SK-N-SH treated with all-trans-retinoic acid at 6 μM for 48 hours (cell line): ENCODE measurements around the gene GUCA2A.

Source experiments
- ARNTL ChIP-seq: fragments of 450-650 bp; formaldehyde crosslinking; IDR thresholded peaks from 2 replicates; pipeline ENCODE4 v1.5.0; 2020; ENCODE audit warnings: low read depth, mild to moderate bottlenecking, moderate library complexity, borderline replicate concordance
- CSDC2 ChIP-seq: fragments of 250-450 bp; sonication (Bioruptor Pico); IDR thresholded peaks from 2 replicates; pipeline ENCODE4 v1.5.0; 2020; ENCODE audit warnings: mild to moderate bottlenecking, moderate library complexity
- ISL1 ChIP-seq: fragments of 250-450 bp; sonication (Bioruptor Pico); IDR thresholded peaks from 2 replicates; pipeline ENCODE4 v2.1.2; 2022; ENCODE audit warnings: mild to moderate bottlenecking, moderate library complexity
- SNAI2 ChIP-seq: fragments of 250-450 bp; sonication (Bioruptor Pico); IDR thresholded peaks from 2 replicates; pipeline ENCODE4 v1.5.0; 2020; ENCODE audit warnings: mild to moderate bottlenecking, moderate library complexity
- ZFP30 ChIP-seq: fragments of 450-650 bp; formaldehyde crosslinking; IDR thresholded peaks from 2 replicates; pipeline ENCODE4 v1.5.0; 2022; ENCODE audit warnings: mild to moderate bottlenecking, moderate library complexity
- TF ChIP-seq, protein P1 (sequence below): fragments of 250-450 bp; sonication (Bioruptor Pico); IDR thresholded peaks from 2 replicates; pipeline ENCODE4 v1.8.0; 2020; ENCODE audit warnings: mild to moderate bottlenecking, moderate library complexity, borderline replicate concordance
- TF ChIP-seq, protein P2 (sequence below): fragments of 250-450 bp; sonication (Bioruptor Pico); IDR thresholded peaks from 2 replicates; pipeline ENCODE4 v1.5.1; 2020; ENCODE audit warnings: low read depth, mild to moderate bottlenecking, moderate library complexity

DNA sequence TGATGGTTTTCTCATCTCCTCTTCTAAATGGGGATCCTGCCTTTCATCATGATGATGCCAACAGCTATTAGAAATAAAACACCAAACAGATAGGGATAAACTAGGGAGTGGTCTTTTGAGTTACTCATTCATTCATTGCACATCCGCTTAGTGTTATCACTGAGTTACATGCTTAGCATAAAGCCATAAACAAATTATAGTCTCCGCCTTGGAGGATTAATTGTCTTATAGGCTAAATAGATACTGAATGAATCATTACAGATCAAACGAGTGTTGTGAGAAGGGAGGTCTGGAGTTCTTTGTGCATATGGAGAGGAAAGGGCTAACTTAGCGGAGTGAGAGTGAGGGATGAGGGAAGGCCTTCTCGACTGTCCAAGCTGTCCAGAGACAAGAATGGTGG is 31.2 kb downstream of the GUCA2A start:
- TF ChIP-seq ARNTL (no peak), CSDC2 (CRISPR knock-in tag) (no peak), ZFP30 (CRISPR knock-in tag) (no peak), SNAI2 (CRISPR knock-in tag) (no peak), ISL1 (CRISPR knock-in tag) (no peak)
- TF ChIP-seq, protein P1, sequence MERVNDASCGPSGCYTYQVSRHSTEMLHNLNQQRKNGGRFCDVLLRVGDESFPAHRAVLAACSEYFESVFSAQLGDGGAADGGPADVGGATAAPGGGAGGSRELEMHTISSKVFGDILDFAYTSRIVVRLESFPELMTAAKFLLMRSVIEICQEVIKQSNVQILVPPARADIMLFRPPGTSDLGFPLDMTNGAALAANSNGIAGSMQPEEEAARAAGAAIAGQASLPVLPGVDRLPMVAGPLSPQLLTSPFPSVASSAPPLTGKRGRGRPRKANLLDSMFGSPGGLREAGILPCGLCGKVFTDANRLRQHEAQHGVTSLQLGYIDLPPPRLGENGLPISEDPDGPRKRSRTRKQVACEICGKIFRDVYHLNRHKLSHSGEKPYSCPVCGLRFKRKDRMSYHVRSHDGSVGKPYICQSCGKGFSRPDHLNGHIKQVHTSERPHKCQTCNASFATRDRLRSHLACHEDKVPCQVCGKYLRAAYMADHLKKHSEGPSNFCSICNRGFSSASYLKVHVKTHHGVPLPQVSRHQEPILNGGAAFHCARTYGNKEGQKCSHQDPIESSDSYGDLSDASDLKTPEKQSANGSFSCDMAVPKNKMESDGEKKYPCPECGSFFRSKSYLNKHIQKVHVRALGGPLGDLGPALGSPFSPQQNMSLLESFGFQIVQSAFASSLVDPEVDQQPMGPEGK, result no peak
- TF ChIP-seq, protein P2, sequence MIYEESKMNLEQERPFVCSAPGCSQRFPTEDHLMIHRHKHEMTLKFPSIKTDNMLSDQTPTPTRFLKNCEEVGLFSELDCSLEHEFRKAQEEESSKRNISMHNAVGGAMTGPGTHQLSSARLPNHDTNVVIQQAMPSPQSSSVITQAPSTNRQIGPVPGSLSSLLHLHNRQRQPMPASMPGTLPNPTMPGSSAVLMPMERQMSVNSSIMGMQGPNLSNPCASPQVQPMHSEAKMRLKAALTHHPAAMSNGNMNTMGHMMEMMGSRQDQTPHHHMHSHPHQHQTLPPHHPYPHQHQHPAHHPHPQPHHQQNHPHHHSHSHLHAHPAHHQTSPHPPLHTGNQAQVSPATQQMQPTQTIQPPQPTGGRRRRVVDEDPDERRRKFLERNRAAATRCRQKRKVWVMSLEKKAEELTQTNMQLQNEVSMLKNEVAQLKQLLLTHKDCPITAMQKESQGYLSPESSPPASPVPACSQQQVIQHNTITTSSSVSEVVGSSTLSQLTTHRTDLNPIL (CRISPR knock-in tag), result no peak
